NCI-H82 treated with DMSO at 0.1 percent for 48 hours (cell line): ENCODE results near the gene STS.

Experiments
- DNase-seq: peaks from one replicate; lab custom pipeline; 2025; ENCODE audit not compliant: unreplicated experiment; lab: John Stamatoyannopoulos, UW

The STS gene

GRCh38 chrX:7147413-7147977, at the start of gene STS:
TSS of gene STS (plus strand) at chrX:7147712. CDS start at chrX:7253200, 105,488 bp downstream.
- DNase-seq = no peak

GRCh38 chrX:7100022-7100421, 47.5 kb upstream of the STS start:
- no peak for DNase-seq

DNA sequence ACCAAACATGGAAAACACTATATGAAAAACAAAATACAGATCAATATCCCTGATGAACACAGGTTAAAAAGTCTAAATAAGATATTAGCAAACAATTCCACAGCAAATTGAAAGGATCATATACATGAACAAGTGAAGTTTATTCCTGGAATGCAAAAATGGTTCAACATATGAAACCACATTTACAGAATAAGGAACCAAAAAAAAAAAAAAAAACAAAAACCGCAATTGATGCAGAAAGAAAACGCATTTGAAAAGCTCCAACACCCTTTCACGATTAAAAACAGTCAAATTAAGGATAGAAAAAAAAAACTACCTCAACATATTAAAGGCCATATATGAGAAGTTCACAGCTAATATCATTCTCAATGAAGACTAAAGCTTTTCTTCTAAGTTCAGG, 45.4 kb upstream of the STS start:
- no peak for DNase-seq

DNA sequence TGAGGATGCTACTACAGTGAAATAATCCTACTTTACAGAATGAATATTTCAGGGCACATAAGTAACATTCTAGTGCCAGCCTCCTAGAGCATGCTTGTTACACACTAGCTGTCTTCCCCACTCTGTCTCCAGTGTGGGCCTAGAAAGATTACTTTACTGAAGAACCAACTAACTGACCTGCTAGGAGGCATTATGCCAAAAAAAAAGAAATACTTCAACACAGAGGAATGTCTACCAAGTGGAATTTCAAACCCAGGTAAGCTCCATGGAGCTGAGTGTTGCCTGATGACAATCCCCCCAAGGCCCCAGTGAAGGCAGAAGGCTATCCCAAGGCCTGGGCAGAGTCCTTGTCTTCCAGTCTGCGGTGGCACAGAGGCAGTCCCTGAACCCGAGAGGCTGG, 40.9 kb upstream of the STS start:
- DNase-seq = no peak

DNA sequence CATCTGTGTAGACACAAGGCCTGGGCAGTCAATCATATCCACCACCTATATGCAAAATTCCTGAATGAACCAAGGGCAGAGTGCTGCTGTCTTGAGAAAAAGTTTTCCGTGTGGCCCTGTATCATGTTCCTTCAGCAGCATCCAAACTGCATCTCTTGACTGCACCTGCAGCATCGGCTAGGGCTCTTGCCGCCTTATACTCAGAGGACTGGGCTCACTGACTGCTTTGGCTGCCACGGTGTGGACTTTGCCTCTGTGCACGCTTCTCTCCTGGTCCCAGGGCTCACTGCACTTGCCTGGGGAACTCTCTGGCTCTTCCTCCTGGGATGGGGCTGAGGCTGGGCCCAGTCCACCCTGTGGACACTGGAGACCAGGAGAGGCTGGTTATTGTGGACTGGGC, 39.5 kb upstream of the STS start:
- DNase-seq = no peak

- DNase-seq = no peak
These were observed 38.4 kb upstream of the STS start for GRCh38 chrX:7109049-7109531.

DNA sequence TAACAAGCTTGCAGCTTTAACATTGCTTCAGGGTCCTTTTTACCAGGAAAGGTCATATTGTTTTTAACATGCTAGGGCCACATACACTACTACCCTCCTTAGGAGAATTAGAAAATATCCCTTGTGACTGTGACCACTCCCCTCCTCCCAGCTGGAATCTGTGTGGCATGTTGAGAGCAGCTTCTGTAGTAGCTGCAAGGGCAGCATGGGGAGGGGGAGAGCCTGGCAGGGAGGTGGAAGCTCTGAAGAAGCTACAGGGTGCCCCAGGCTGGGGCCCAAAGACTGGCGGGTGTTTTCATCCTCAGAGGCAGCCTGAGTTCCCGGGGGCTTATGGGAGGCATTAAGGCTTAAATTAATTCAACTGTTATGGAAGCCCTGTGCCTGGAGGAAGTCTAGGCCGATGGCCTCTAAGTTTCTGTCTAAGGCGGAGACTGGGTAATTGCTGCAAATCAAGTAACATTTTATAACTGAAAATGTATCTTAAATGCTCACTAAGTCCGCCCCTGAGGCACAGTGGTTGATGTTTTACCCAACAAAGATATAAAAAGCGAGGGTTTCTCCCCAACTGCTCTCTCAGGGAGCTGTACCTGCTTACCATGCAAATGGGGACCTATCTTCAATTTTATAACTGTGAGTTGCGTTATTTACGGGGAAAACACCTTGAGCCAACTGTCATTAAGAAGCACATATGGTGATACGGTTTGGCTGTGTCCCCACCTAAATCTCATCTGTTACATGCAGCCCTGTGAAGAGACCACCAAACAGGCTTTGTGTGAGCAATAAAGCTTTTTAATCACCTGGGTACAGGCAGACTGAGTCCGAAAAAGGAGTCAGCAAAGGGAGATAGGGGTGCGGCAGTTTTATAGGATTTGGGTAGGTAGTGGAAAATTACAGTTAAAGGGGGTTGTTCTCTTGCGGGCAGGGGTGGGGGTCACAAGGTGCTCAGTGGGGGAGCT, 37.4 kb upstream of the STS start:
- no peak for DNase-seq

DNA sequence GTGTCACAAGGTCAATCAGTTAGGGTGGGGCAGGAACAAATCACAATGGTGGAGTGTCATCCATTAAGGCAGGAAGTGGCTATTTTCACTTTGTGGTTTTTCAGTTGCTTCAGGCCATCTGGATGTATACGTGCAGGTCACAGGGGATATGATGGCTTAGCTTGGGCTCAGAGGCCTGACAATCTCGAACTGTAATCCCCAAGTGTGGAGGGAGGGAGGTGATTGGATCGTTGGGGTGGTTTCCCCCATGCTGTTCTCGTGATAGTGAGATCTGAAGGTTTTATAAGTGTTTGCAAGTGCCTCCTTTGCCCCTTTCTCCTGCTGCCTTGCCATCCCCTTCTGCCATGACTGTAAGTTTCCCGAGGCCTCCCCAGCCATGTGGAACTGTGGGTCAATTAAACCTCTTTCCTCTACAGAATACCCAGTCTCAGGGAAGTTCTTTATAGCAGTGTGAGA, 36.7 kb upstream of the STS start:
- peak; percentile 49 for DNase-seq

DNA sequence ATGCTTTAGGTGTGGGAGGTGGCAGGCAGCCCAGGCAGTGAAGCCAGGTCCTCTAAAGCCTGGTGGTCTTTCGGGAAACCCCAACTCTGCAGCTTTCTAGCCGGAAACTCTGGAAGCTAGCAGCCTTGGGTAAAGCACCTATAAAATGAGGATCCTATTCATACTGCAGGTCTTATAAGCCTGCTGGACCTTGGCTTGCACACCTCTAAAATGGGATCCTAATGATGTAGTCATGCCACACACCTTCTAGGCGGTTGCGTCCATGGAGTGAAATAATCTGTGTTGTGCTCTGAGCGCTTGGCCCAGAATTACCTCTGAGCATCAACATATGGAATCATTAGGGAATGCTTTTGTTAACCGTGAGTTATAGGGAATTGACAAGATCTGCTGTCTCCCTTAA, 36.0 kb upstream of the STS start:
- no peak for DNase-seq

GRCh38 chrX:7112071-7112470, 35.4 kb upstream of the STS start:
- no peak for DNase-seq

DNA sequence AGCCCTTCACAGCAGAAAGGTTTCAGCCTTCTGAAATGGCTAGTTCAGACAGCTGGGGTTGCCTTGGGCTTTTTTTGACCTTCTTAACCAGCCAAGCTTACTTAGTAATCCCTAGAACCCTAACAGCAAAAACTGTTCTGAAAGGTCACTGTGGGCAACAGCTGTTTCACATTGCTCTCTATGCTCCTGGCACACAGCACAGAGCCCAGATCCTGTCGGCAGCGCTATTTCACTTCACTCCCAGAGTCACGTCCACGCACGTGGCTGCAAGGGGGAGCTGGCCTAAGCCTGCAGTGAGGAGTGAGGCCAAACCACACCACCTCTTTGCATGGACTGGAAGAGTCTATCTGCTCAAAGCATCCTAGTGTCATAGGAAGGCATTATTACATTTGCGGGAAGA, 32.0 kb upstream of the STS start:
- DNase-seq = peak; percentile 53

DNA sequence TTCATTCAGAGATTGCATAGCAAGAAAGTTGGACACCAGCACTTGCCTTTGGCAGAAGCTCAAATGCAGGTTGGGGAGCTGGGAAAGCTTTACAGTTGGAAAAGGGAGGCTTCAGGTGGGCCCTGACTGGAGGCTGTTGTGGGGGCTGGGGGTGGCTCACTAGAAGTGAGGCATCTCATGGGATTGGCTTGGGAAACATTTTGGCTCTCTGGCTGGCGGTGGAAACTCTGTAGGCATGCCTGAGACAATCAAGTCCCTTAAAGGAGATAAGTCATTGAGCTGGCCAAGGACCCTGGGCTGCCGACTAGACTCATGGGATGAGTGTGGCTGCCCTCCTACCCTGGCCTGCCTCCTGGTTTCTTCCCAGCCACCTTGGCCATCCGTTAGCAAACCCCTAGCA, 31.4 kb upstream of the STS start:
- DNase-seq = no peak

GRCh38 chrX:7117587-7117986, 29.9 kb upstream of the STS start:
- DNase-seq = no peak

DNA sequence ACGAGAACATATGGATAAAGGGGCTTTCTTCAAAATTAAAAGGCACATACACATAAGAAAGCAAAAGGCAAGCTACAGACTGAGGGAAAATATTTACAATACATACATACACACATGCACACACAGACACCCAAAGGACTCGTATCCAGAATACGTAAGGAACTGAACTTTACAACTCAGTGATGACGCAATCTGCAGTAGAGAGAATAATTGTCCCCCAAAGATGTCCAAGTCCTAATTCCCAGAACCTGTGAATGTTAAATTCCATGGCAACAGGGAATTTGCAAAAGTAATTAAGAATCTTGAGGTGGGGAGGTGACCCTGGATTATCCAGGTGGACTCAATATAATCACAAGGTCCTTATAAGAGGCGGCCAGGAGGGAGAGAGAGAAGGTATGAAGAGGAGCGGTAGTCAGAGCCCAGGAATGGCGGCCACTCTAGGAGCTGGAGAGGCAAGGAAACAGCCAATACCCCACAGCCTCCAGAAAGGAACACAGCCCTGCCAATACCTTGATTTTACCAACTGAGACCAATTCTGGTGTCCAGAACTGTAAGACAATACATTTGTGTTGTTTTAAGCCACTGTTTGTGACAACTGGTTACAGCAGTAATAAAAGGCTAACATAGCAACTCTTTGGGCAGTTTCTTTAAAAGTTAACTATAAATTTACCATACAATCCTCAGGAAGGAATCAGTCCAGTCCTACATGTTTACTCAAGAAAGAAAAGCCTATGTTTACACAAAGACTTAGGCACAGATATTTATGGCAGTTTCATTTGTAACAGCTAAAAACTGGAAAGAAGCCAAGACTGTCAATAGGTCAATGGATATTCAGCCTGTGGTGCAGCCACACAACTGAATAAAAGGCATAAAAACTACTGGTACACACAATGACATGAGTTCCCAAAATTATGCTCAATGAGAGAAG, 27.3 kb upstream of the STS start:
- DNase-seq = peak; percentile 40

DNA sequence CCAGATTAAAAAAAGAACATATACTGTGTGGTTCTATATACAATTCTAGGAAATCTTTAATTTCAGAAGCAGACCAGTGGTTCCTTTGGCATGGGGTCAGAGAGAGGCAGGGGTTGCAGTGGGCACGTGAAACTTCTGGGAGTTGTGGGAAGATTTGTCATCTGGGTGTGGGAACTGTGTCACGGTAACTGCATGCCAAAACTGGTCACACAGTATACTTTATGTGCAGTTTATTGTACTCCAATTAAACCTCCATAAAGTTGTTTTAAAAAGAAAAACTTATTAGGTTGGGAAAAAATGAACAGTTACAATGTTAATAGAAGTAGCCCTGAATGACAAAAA, 26.7 kb upstream of the STS start:
- DNase-seq = no peak

GRCh38 chrX:7127056-7127455, 20.5 kb upstream of the STS start:
- DNase-seq = no peak

DNA sequence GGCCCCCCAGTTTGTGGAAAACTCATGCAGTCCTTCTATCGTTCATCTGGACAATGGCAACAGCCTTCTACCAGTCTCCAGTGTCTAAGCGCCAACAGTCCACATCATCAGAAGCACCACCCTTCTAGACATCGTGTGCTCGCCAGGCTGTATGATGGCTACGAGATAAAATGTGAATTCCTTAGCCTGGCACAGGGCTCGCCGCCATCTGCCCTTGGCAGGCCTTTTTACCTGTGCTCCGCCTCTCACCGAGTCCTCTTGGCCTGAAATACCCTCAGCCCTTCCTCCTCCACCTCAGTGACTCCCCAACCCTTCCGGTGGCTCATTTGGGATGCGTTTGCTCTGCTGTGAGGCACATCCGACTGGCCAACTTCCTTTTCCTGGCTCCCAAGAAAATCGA, 15.9 kb upstream of the STS start:
- no peak for DNase-seq

- no peak for DNase-seq
These were observed 15.0 kb upstream of the STS start for GRCh38 chrX:7132335-7133049.

GRCh38 chrX:7133050-7133440, 14.5 kb upstream of the STS start:
- no peak for DNase-seq

DNA sequence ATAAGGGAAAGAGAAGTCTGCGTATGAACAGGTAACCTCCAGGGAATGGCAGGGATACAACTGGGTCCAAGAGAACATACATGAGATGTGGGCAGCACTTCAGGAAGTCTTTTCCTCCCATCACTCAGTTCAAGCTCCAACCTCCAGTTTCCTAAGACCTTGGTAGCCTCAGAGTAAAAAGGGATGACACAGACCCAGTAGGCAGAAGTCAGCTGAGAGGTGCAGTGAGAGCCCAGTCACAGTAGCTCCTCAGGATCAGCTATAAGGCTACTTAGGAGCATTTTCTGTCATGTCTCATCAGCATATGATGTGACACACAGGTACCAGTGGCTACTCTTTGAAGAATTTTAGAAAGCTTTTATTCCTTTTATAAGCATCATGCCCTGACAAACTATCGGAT, 12.5 kb upstream of the STS start:
- no peak for DNase-seq
